Stimulated activated CD8-positive, alpha-beta memory T cell treated with anti-CD3 and anti-CD28 coated beads, Interleukin-7, amount 100 ng/mL, for 48 hours (primary cell): ENCODE measurements around the gene C1QTNF9B.

Source experiments
- DNase-seq, 2 donors: peaks; one replicate each; pipeline ENCODE4 v3.0.0-alpha.2; 2020; ENCODE audit warnings: low read depth in 1 of 2; ENCODE audit errors: extremely low read depth in 1 of 2

Gene C1QTNF9B

DNA sequence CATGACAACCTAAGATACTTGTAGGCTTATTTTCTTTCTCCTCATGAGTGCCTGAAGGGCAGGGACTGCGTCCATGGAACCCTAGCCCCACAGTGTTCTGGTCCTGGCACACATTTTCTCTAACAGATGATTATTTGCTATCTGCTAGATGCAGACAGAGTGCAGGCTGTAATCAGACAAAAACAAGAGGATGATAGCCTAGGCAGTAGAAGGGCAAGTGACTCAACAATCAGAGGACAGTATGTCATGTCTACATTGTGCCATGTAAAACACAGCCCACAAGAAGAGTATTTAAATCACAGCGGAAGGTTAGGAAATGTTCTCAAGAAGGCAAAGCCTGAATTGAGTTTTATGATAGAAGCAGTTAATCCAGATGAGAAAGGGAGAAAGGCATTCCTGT lies 37.4 kb downstream of the C1QTNF9B start:
- no peak for DNase-seq

DNA sequence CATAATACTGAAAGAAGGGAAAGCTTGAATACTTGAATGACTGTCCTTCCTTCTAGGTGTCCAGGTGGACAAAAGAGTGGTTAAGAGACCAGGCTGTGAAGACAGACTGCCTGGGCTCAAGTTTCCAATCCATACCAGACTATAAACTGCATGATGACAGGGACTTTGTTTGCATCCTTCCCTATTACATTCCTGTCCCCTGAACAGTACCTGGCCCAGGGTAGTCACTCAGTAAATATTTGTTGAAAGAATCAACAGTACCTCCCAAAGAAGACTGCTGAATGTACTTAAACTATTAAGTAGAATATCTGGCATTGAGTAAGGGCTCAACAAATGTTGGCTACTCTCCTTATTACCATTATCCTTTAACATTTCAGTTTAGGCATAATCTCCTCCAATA lies 37.8 kb downstream of the C1QTNF9B start:
- DNase-seq, result no peak

GRCh38 chr13:23858546-23858945 lies 38.8 kb downstream of the C1QTNF9B start:
- no peak for DNase-seq

GRCh38 chr13:23856008-23856750 lies 41.1 kb downstream of the C1QTNF9B start:
- no peak for DNase-seq

DNA sequence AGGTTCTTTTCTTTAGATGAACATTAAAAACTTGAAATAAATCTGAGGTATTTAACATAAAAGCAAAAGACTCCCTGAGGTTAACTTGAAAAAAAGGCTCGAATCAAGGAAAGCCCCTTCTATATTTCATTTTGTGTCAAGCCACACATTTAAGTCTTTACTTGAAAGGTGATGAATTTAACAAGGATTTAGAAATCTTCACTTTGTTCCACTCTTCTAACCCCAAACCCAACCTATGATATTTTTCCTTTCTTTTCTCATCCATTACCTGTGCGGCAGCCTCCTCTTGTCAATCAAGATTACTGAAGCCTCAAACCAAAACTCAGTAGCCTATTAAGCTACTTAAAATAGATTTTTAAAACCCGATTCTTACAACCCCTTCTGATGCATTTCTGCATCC lies 41.9 kb downstream of the C1QTNF9B start:
- DNase-seq, result no peak

DNA sequence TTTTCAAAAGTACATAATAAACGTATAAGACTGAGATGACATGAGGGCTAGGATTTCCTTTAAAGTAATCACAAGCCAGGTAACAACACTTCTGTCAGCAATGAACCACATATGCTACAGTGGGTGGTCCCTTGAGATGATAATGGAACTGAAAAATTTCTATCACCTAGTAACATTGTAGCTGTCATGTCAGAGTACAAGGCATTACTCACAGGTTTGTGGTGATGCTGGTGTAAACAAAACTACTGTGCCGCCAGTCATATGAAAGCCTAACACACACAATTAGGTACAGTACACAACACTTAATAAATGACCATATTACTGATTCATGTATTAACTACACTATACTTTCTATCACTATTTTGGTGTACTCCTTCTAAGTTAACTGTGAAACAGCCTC lies 45.0 kb downstream of the C1QTNF9B start:
- DNase-seq, result no peak

- no peak for DNase-seq
Measured at GRCh38 chr13:23851106-23851505, 46.2 kb downstream of the C1QTNF9B start.

- DNase-seq, result no peak
Measured at GRCh38 chr13:23850134-23850533, 47.2 kb downstream of the C1QTNF9B start.

DNA sequence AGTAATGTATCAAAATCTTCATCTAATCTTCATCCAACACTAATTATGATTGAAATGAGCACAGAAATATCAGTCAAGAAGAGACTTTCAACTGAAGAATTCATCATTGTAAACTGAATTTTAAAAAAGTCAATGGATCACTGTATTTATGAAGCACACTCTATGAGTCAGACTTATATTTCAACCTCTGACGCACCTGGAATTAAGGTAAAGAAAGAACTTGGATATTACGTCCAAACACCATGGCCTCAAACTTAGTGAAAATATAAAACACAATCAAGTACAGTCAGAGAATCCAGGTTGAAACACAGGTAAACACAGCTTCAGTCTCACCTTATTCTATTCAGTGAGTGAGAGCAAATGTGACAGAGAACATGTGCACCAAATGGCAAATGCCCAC lies 47.6 kb downstream of the C1QTNF9B start:
- no peak for DNase-seq

- DNase-seq, result no peak
Measured at GRCh38 chr13:23848646-23849141, 48.6 kb downstream of the C1QTNF9B start.

GRCh38 chr13:23848019-23848418 lies 49.3 kb downstream of the C1QTNF9B start:
- DNase-seq, result no peak

DNA sequence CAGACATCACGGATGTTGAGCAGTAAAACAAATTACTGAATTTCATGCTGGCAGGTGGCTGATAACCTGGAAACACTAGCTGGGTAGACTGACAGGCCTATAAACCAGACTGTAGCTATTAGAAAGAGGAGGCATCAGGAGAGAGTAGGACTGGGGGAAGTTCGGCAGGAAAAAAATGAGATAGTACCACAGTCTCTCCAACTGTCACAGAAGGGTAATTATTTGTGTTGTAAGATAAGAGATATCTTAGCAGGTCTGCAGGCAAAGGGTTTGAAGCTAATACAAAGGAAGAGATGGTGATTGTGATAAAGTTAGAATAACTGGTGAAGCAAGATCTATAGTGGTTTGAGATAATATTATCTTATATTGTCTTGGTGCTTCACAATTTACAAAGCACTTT lies 49.8 kb downstream of the C1QTNF9B start:
- DNase-seq, result no peak

- DNase-seq, result no peak
Measured at GRCh38 chr13:23845105-23845725, 52.1 kb downstream of the C1QTNF9B start.

DNA sequence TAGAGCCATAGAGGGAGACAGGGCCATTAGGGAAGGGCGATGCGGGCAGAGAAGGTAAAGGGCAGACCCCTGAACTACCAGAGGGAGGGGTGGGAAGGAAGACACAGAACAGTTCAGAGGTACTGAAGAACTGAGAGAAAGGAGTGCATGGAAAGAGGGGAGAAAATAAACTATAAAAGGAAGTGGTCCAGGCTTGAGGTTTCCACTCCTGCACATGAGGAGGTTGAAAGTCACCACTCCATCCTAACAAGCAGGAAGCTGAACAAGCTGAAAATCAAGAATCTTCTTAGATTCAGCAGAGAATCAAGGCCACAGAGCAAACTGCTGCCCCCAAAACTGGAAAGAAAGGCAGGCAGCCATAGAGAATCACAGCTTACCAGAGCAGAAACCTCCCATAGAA lies 53.2 kb downstream of the C1QTNF9B start:
- DNase-seq, result no peak

DNA sequence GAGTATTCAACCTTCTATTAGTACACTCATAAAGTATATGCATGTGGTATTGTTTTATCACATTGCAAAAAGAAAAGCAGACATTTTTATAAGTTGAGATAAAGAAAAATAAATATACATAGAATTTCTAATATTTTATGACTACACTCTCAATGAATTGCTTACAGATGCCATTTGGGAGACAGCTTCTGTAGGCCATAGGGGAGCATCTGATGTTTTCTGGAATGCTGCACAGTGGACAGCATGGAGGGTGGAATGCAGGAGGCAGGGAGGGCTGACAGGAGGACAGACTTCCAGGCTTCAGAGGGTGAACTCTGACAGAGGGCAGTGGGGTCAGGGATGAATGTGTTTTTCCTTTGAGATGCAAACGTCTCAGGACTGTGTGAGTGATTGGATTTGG lies 53.9 kb downstream of the C1QTNF9B start:
- DNase-seq, result no peak

DNA sequence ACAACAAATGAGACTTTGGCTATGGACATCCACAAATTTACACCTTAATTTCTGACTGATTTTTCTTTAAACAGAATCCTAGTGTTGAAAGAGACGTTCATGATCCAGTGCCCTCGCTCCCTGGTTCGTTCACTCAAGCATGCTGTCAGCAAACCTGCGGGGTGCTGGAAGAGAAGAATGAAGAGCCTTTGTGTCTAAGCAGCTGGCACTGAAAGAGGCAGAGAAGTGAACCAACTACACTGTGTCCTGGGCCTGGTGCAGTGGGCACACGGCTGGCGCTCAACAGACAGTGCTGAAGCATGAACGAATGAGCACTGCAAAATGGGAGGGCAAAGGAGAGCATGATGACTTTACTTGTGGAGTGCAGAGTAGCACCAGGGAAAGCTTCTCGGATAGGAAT lies 54.9 kb downstream of the C1QTNF9B start:
- DNase-seq, result no peak
